Endothelial cell of umbilical vein (primary cell): Measurements from ENCODE around the gene STMN3. TPM values are rescaled to one million over a fixed set of nuclear protein-coding genes. Genes with fewer than 3 reads are reported as not detected.
A peak's percentile ranks its signal among the peaks of the same experiment; 100 is the strongest.

Source experiments
- BruUV-seq: library from RNA; stranded (reverse); fragments of 400-500 nt; replicated peaks from 2 replicates; lab custom pipeline; 2021; lab: Mats Ljungman, UMichigan
- CTCF ChIA-PET: fragments of 300-600, 350-600 bp; sonication (Branson Sonifier 250); formaldehyde crosslinking; loops from one replicate; lab custom pipeline; 2021; ENCODE audit warnings: antibody characterized with exemption, inconsistent platforms; lab: Charles Lee
- POLR2A ChIA-PET: fragments of 300-600, 350-600 bp; sonication (Branson Sonifier 250); formaldehyde crosslinking; loops from one replicate; lab custom pipeline; 2021; ENCODE audit warnings: antibody characterized with exemption, inconsistent platforms; lab: Charles Lee
- DNase-seq: peaks from one replicate; pipeline ENCODE4 v3.0.0-alpha.2; 2011; ENCODE audit warnings: low read depth, low spot score
- FAIRE-seq: peaks from 2 replicates; lab custom pipeline; 2011; peaks lifted over from hg19 to GRCh38; lab: Jason Lieb, UNC
- H2AFZ ChIP-seq: 2 replicates; pipeline ENCODE4 v1.6.0; 2012; ENCODE audit warnings: low read depth, low read length, control low read depth, inconsistent platforms
- H3K27ac ChIP-seq: 2 replicates; pipeline ENCODE4 v1.5.1; 2011; ENCODE audit warnings: low read depth, mild to moderate bottlenecking, control low read depth, low read length, moderate library complexity; ENCODE audit not compliant: insufficient read depth
- H3K27me3 ChIP-seq, 2 experiments: 2 replicates each; pipeline versions ENCODE4 v1.6.0 to v1.6.1; 2011; ENCODE audit warnings: low read length in 2 of 2, mixed read lengths in 1 of 2; ENCODE audit not compliant: control insufficient read depth in 2 of 2, insufficient read depth in 2 of 2
- H3K36me3 ChIP-seq, 2 experiments: 2 replicates in 1 of 2; 3 replicates in 1 of 2; pipeline ENCODE4 v1.5.1; 2011; ENCODE audit warnings: low read length in 2 of 2, mild to moderate bottlenecking in 1 of 2, moderate library complexity in 1 of 2; ENCODE audit not compliant: control insufficient read depth in 2 of 2, insufficient read depth in 2 of 2; ENCODE audit errors: extremely low read depth in 1 of 2
- H3K4me1 ChIP-seq: 3 replicates; pipeline ENCODE4 v1.5.1; 2011; ENCODE audit warnings: mild to moderate bottlenecking, low read length; ENCODE audit not compliant: control insufficient read depth, insufficient read depth; ENCODE audit errors: extremely low read depth
- H3K4me2 ChIP-seq: 2 replicates; pipeline ENCODE4 v1.6.1; 2011; ENCODE audit warnings: low read length, control low read depth, mixed read lengths; ENCODE audit not compliant: insufficient read depth
- H3K4me3 ChIP-seq, 3 experiments: fragments of 200-600 bp in 1 of 3; sonication (generic), shearing (Covaris generic) in 1 of 3; replicated peaks in 1 of 3; 2 replicates each; pipeline ENCODE4 v1.5.1; 2011 to 2016; ENCODE audit warnings: control low read depth in 3 of 3, low read length in 3 of 3, mild to moderate bottlenecking in 2 of 3, inconsistent platforms in 1 of 3, low read depth in 1 of 3, moderate library complexity in 1 of 3; ENCODE audit not compliant: insufficient read depth in 1 of 3
- H3K79me2 ChIP-seq: 2 replicates; pipeline ENCODE4 v1.6.0; 2012; ENCODE audit warnings: low read length, inconsistent platforms; ENCODE audit not compliant: control insufficient read depth, insufficient read depth
- H3K9ac ChIP-seq: replicated peaks from 2 replicates; pipeline ENCODE3; 2011; ENCODE audit warnings: low read length, control low read depth; ENCODE audit not compliant: insufficient read depth; ENCODE audit errors: extremely low read depth
- H3K9me1 ChIP-seq: replicated peaks from 3 replicates; pipeline ENCODE4 v1.6.0; 2011; ENCODE audit warnings: mild to moderate bottlenecking, low read length; ENCODE audit not compliant: control insufficient read depth, insufficient read depth; ENCODE audit errors: extremely low read depth
- H3K9me3 ChIP-seq: replicated peaks from 2 replicates; pipeline ENCODE4 v1.5.1; 2012; ENCODE audit warnings: low read length, inconsistent platforms; ENCODE audit not compliant: control insufficient read depth, insufficient read depth
- H4K20me1 ChIP-seq: replicated peaks from 2 replicates; pipeline ENCODE3; 2011; ENCODE audit warnings: mild to moderate bottlenecking, low read length; ENCODE audit not compliant: control insufficient read depth, insufficient read depth; ENCODE audit errors: extremely low read depth
- EZH2 ChIP-seq: IDR thresholded peaks from 2 replicates; pipeline ENCODE4 v1.6.1; 2012; ENCODE audit warnings: borderline replicate concordance, low read depth, mild to moderate bottlenecking, moderate library complexity, low read length, inconsistent platforms; ENCODE audit not compliant: severe bottlenecking
- FOS ChIP-seq: IDR thresholded peaks from 2 replicates; pipeline ENCODE4 v1.6.1; 2011; ENCODE audit warnings: mild to moderate bottlenecking, low read length, moderate library complexity, borderline replicate concordance; ENCODE audit not compliant: insufficient read depth
- GATA2 ChIP-seq: IDR thresholded peaks from 2 replicates; pipeline ENCODE4 v1.7.0; 2011; ENCODE audit warnings: low read depth, mild to moderate bottlenecking, moderate library complexity, mixed read lengths, low read length; ENCODE audit not compliant: insufficient read length, insufficient read depth
- JUN ChIP-seq: IDR thresholded peaks from 2 replicates; pipeline ENCODE4 v1.6.1; 2011; ENCODE audit warnings: borderline replicate concordance, low read depth; ENCODE audit not compliant: insufficient read length, insufficient read depth
- MYC ChIP-seq: IDR thresholded peaks from one replicate; pipeline ENCODE4 v1.6.1; 2011; ENCODE audit warnings: mild to moderate bottlenecking, low read depth, low read length
- POLR2A ChIP-seq: IDR thresholded peaks from 2 replicates; pipeline ENCODE4 v1.6.1; 2012; ENCODE audit warnings: low read depth, mild to moderate bottlenecking, control low read depth, low read length
- POLR2AphosphoS5 ChIP-seq: IDR thresholded peaks from 2 replicates; pipeline ENCODE4 v1.6.1; 2012; ENCODE audit warnings: low read depth, mild to moderate bottlenecking, control low read depth, low read length, moderate library complexity; ENCODE audit not compliant: insufficient read depth
- dilution Hi-C: fragments of 300-500 bp; cut with MboI; formaldehyde crosslinking; loops from one replicate; pipeline ENCODE4 v1.15.0; 2019; ENCODE audit warnings: low sequenced_read_pairs; ENCODE audit not compliant: extremely low pct_ligation_motif_present
- intact Hi-C: fragments of 100-400 bp; cut with micrococcal nuclease; formaldehyde crosslinking; loops from one replicate; pipeline ENCODE4 v1.10.0; 2022
- polyA plus RNA-seq, 4 experiments: library from polyadenylated mRNA; depleted of rRNA in 3 of 4; stranded (reverse) in 3 of 4; unstranded in 1 of 4; fragments of >200 nt; gene quantifications; 2 replicates each; pipeline versions ENCODE4 v1.2.1 to v1.2.3, GENCODE V29; 2011 to 2012; ENCODE audit warnings: missing spikeins in 1 of 4
- total RNA-seq: library from RNA; stranded (reverse); gene quantifications from 2 replicates; pipeline ENCODE4 v1.2.3, GENCODE V29; 2021
- TF ChIP-seq, protein P1 (sequence below), 2 donors: IDR thresholded peaks; 1 replicate in 1 of 2; 2 replicates in 1 of 2; pipeline ENCODE4 v1.5.1; 2011; ENCODE audit warnings: low read length in 2 of 2, mild to moderate bottlenecking in 2 of 2, moderate library complexity in 2 of 2, control low read depth in 1 of 2, inconsistent platforms in 1 of 2, low read depth in 1 of 2; ENCODE audit not compliant: insufficient read depth in 1 of 2; ENCODE audit errors: extremely low read depth in 1 of 2

The STMN3 gene
- total and polyA plus RNA-seq, 2 donors (not counting 3 experiments of a cell fraction or from before 2014, with no cell fraction given) = 1.7 to 4.7 TPM

DNA sequence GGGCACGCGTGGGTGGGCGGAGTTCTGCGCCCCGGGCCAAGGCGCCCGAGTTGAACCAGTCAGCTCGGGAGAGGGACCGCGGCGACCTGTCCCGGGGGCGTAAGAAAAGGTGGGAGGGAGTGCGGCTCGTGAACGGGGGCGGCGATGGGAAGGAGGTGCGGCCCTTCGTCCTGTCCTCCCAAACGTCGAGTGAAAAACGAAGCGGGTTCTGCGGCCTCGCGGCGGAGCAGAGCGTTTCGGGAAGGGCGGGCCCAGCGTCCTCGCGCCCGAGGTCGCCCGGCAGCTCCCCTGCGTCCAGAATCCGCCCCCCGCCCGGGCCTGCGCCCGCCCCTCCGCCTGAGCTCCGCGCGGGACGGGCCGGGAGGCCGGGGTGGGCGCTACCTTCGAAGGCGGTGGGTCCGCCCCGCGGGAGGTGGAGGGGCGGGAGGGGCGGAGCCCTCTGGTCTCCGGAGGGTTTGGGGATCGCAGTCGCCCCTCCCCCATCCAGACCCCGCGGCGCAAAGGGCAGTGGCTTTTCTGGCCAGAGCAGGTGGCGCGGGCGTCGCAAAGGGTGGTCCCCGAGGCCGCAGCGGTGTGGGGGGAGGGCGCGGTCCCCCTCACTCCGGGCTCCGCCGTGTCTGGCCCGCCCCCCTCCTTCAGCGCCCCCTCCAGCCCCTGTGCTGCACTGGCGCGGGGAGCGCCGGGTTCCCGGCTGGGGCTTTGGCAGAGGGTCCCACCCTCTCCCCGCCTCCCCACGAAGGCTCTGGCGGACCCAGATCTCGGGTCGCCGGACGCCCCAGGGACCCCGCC, 838 bp downstream of the STMN3 start:
- intact Hi-C loops (no loop called here), dilution Hi-C loops (no loop called here)
- peaks cover 6% of the 10 kb centered on the region for H3K4me1 ChIP-seq
- H3K27me3 ChIP-seq = peaks cover 1 to 11% of the 10 kb centered on the region in 2 experiments
- H3K9me1 ChIP-seq = no peaks in the 10 kb centered on the region
- ChIA-PET CTCF (interaction anchor here (1.0 to 2.0 kb wide), 4 partner anchors 10 to 15 kb away, joined by 3 to 10 read pairs (median 4); no protein-coding TSS in a partner anchor), POLR2A (no interaction called here)
- no peak for FAIRE-seq
- H3K4me2 ChIP-seq = peak overlapping the region; percentile 47
- H3K9ac ChIP-seq = no peak overlapping the region
- no peaks in the 10 kb centered on the region for H3K9me3 ChIP-seq
- peak overlapping the region; percentile 4 to 43 (median 35) for H3K4me3 ChIP-seq
- BruUV-seq = no TSS peak
- peak overlapping the region; percentile 55 for H2AFZ ChIP-seq
- no peaks in the 10 kb centered on the region for H3K79me2 ChIP-seq
- H3K36me3 ChIP-seq = no peaks in the 10 kb centered on the region
- H4K20me1 ChIP-seq = no peaks in the 10 kb centered on the region
- no peak for DNase-seq
- TF ChIP-seq POLR2A (no peak), FOS (no peak), JUN (no peak), EZH2 (no peak), GATA2 (no peak), MYC (no peak), POLR2AphosphoS5 (no peak)
- TF ChIP-seq, protein P1, sequence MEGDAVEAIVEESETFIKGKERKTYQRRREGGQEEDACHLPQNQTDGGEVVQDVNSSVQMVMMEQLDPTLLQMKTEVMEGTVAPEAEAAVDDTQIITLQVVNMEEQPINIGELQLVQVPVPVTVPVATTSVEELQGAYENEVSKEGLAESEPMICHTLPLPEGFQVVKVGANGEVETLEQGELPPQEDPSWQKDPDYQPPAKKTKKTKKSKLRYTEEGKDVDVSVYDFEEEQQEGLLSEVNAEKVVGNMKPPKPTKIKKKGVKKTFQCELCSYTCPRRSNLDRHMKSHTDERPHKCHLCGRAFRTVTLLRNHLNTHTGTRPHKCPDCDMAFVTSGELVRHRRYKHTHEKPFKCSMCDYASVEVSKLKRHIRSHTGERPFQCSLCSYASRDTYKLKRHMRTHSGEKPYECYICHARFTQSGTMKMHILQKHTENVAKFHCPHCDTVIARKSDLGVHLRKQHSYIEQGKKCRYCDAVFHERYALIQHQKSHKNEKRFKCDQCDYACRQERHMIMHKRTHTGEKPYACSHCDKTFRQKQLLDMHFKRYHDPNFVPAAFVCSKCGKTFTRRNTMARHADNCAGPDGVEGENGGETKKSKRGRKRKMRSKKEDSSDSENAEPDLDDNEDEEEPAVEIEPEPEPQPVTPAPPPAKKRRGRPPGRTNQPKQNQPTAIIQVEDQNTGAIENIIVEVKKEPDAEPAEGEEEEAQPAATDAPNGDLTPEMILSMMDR (IDR thresholded peaks at IDR 0.05; ENCODE audit: extremely low read depth in 1 of 2, insufficient read depth in 1 of 2, low read depth in 1 of 2, low read length in 2 of 2) = peak in 1 of 2 donors; percentile 3
- H3K27ac ChIP-seq = no peak overlapping the region
